Limb (tissue), 2 donors: ENCODE results near the gene CBFA2T2.
"Not testable (repeated sequence)": the region's sequence is repeated elsewhere in the genome, so short reads cannot be mapped to it uniquely, and the experiment has no call there.

Source experiments
- DNase-seq, 2 donors: peaks; one replicate each; pipeline ENCODE4 v3.0.0-alpha.2; 2016; ENCODE audit errors: extremely low spot score in 2 of 2

The CBFA2T2 gene

GRCh38 chr20:33470866-33471265 is 19.0 kb upstream of the CBFA2T2 start:
- DNase-seq: no peak

GRCh38 chr20:33472868-33473435 is 16.9 kb upstream of the CBFA2T2 start:
- no peak for DNase-seq

GRCh38 chr20:33474097-33474873 is 15.6 kb upstream of the CBFA2T2 start:
- DNase-seq: no peak

- DNase-seq: no peak
Measured at GRCh38 chr20:33474963-33475362, 14.9 kb upstream of the CBFA2T2 start.

GRCh38 chr20:33475381-33476152 is 14.3 kb upstream of the CBFA2T2 start:
- DNase-seq: peak in 1 of 2 donors; percentile 58

- no peak for DNase-seq
Measured at GRCh38 chr20:33477386-33478234, 12.3 kb upstream of the CBFA2T2 start.

GRCh38 chr20:33480048-33480447 is 9.8 kb upstream of the CBFA2T2 start:
- no peak for DNase-seq

- DNase-seq: no peak
Measured at GRCh38 chr20:33481431-33481941, 8.4 kb upstream of the CBFA2T2 start.

GRCh38 chr20:33482581-33482980 is 7.3 kb upstream of the CBFA2T2 start:
- no peak for DNase-seq

GRCh38 chr20:33483186-33483585 is 6.7 kb upstream of the CBFA2T2 start:
- not testable (repeated sequence) for DNase-seq

GRCh38 chr20:33488201-33488600 is 1.7 kb upstream of the CBFA2T2 start:
- DNase-seq: no peak

GRCh38 chr20:33488661-33489494 is 1.0 kb upstream of the CBFA2T2 start:
- DNase-seq: not testable (repeated sequence)

GRCh38 chr20:33489495-33490022 is 337 bp upstream of the CBFA2T2 start:
- DNase-seq: peak; percentile 96 to 99

- no peak for DNase-seq
Measured at GRCh38 chr20:33490934-33491656, 1.2 kb downstream of the CBFA2T2 start.

- no peak for DNase-seq
Measured at GRCh38 chr20:33493076-33493766, 3.3 kb downstream of the CBFA2T2 start.

GRCh38 chr20:33496776-33497175 is 6.9 kb downstream of the CBFA2T2 start:
- not testable (repeated sequence) for DNase-seq

GRCh38 chr20:33499355-33499754 is 9.5 kb downstream of the CBFA2T2 start:
- no peak for DNase-seq

GRCh38 chr20:33501000-33501399 is 11.1 kb downstream of the CBFA2T2 start:
- no peak for DNase-seq

GRCh38 chr20:33503564-33503963 is 13.7 kb downstream of the CBFA2T2 start:
- DNase-seq: no peak
